ENCODE measurements around the gene NAALADL2. TPM values are rescaled to one million over a fixed set of nuclear protein-coding genes. Genes with fewer than 3 reads are reported as not detected.

NAALADL2 gene
- total and polyA plus RNA-seq, 8 donors = 0.76 to 15.4 (median 7.9) TPM

DNA sequence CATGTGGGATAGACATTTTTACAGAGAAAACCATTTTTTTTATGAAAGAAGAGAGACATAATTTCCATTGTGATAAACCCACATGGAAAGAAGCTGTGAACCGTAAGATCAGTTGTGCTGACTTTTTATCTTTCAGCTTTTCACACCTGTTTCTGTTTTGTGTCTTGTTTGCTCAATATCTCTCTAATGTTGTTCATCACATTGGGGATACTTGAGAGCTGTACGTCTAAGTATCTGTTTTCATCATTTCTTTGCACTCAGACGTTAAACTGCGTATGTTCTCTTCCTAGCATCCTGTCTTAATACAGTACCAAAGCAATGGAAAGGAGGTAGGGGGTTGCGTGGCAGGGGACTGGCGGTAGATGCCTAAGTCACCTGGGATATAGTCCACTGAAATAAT lies 449.0 kb downstream of the NAALADL2 start:
- H3K27ac ChIP-seq = peak overlapping the region in 2 of 4 donors; percentile 39 to 64
- no peaks in the 10 kb centered on the region for H3K36me3 ChIP-seq
- intact Hi-C loops (cut with DNase I) = no loop called here
- FAIRE-seq (no peak), DNase-seq (no peak), ATAC-seq (peak in 1 of 4 donors; percentile 40)
- peak overlapping the region in 2 of 4 donors; percentile 8 to 11 for H3K4me3 ChIP-seq
- no peaks in the 10 kb centered on the region for H3K9me3 ChIP-seq
- WGBS, 2 donors = 46 to 47% methylated on average over 6 of the region's 6 CpGs
- H3K27me3 ChIP-seq = no peaks in the 10 kb centered on the region
- H3K4me1 ChIP-seq = peaks cover 0 to 8% (median 8%) of the 10 kb centered on the region in 3 donors
- TF ChIP-seq, protein P1, sequence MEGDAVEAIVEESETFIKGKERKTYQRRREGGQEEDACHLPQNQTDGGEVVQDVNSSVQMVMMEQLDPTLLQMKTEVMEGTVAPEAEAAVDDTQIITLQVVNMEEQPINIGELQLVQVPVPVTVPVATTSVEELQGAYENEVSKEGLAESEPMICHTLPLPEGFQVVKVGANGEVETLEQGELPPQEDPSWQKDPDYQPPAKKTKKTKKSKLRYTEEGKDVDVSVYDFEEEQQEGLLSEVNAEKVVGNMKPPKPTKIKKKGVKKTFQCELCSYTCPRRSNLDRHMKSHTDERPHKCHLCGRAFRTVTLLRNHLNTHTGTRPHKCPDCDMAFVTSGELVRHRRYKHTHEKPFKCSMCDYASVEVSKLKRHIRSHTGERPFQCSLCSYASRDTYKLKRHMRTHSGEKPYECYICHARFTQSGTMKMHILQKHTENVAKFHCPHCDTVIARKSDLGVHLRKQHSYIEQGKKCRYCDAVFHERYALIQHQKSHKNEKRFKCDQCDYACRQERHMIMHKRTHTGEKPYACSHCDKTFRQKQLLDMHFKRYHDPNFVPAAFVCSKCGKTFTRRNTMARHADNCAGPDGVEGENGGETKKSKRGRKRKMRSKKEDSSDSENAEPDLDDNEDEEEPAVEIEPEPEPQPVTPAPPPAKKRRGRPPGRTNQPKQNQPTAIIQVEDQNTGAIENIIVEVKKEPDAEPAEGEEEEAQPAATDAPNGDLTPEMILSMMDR (IDR thresholded peaks at IDR 0.05) = no peak

DNA sequence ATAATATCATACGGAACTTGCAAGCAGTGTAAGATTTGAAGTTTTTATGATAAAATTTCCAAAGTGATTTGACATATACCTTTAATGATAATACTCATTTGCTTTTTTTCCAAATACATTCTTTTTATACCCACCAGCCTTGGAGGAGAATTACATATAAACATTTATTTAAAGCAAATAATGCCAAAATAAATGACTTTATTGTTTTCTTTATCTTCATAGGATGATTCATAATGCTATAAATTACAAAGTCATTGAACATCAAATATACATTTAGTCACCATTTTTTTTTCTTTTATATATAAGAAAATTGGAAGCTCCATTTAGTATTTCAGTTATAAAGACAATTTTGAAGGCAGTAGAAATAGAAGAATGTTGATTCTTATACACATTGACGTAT lies 450.9 kb downstream of the NAALADL2 start:
- 92% methylated on average over 2 of the region's 2 CpGs for WGBS, 2 donors
- no peaks in the 10 kb centered on the region for H3K36me3 ChIP-seq
- DNase-seq (no peak), FAIRE-seq (peak; percentile 56), ATAC-seq (no peak)
- intact Hi-C loops (cut with DNase I) = no loop called here
- H3K4me1 ChIP-seq = peaks cover 0 to 8% (median 8%) of the 10 kb centered on the region in 3 donors
- H3K27ac ChIP-seq = no peak overlapping the region
- H3K9me3 ChIP-seq = no peaks in the 10 kb centered on the region
- no peaks in the 10 kb centered on the region for H3K27me3 ChIP-seq
- TF ChIP-seq, protein P1 (IDR thresholded peaks at IDR 0.05) = no peak
- no peak overlapping the region for H3K4me3 ChIP-seq

DNA sequence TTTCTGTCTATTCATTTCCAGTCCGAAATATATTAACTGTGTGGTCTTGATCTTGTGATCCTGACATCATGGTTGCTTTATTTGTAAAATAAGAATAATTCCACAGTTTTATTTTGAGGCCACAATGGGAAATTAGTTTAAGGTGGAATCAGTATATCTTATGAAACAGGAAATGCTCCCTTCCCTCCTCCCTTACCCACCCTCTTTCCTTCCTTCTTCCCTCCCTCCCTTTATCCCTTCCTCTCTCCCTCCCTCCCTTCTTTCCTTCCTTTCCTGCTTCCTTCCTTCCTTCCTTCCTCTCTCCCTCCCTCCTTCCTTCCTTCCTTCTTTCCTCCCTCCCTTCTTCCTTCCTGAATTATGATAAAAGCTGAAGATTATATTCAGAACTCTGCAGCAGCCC lies 452.3 kb downstream of the NAALADL2 start:
- Histone ChIP-seq H3K27me3 (no peaks in the 10 kb centered on the region), H3K4me3 (no peak overlapping the region), H3K9me3 (no peaks in the 10 kb centered on the region), H3K27ac (no peak overlapping the region), H3K4me1 (peaks cover 0 to 8% (median 8%) of the 10 kb centered on the region in 3 donors), H3K36me3 (no peaks in the 10 kb centered on the region)
- no peak for ATAC-seq
- no peak for DNase-seq
- FAIRE-seq = no peak
- intact Hi-C loops (cut with DNase I) = no loop called here
- WGBS, 2 donors = 79 to 90% methylated on average over 1 of the region's 1 CpG
- TF ChIP-seq, protein P1 (IDR thresholded peaks at IDR 0.05) = no peak

DNA sequence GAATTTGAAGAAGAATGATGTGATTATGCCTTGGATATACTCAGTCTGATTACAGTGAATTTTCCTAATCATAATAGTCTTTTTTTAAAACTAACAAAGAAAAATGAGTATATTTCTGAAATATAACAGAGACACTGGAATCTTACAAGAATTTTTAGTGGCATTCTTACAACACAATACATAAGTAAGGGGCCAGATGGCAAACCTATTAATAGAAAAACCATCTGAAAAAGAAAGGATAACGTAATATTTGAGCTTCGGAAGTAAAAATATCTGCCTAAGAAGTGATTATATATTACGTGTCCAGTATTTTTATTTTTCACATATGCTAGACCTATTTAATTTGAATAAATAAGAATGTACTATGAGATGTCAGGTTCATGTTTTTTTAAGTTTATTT lies 452.8 kb downstream of the NAALADL2 start:
- no peak for ATAC-seq
- Histone ChIP-seq H3K4me1 (peaks cover 0 to 8% (median 8%) of the 10 kb centered on the region in 3 donors), H3K27ac (no peak overlapping the region), H3K4me3 (no peak overlapping the region), H3K9me3 (no peaks in the 10 kb centered on the region), H3K36me3 (no peaks in the 10 kb centered on the region), H3K27me3 (no peaks in the 10 kb centered on the region)
- intact Hi-C loops (cut with DNase I) = no loop called here
- FAIRE-seq = no peak
- DNase-seq = no peak
- TF ChIP-seq, protein P1 (IDR thresholded peaks at IDR 0.05) = no peak
- 67 to 76% methylated on average over 3 of the region's 3 CpGs for WGBS, 2 donors

DNA sequence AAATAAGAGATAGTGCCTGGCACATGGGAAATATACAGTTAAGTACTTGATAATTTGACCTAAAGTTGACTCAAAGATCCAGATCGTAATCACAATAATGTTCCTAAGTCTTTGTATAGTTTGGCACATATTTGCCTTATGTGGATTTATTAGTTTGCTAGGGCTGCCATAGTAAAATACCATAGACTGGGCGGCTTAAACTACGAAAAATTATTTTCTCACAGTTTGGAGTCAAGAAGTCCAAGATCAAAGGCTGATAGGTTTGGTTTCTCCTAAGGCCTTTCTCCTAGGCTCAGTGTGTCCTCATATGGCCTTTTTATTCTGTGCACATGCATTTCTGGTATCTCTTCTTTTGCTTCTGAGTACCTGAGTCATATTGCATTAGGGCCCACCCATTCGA lies 453.7 kb downstream of the NAALADL2 start:
- H3K27ac ChIP-seq = no peak overlapping the region
- 77 to 87% methylated on average over 4 of the region's 4 CpGs for WGBS, 2 donors
- no peaks in the 10 kb centered on the region for H3K27me3 ChIP-seq
- no peaks in the 10 kb centered on the region for H3K36me3 ChIP-seq
- FAIRE-seq (no peak), DNase-seq (no peak), ATAC-seq (no peak)
- intact Hi-C loops (cut with DNase I) = no loop called here
- H3K4me3 ChIP-seq = no peak overlapping the region
- TF ChIP-seq, protein P1 (IDR thresholded peaks at IDR 0.05) = no peak
- H3K9me3 ChIP-seq = no peaks in the 10 kb centered on the region
- peaks cover 0 to 4% (median under 1%) of the 10 kb centered on the region in 3 donors for H3K4me1 ChIP-seq
